Iris pigment epithelial cell (primary cell): ENCODE results near the gene OR10A3.
"Not testable (repeated sequence)": the region's sequence is repeated elsewhere in the genome, so short reads cannot be mapped to it uniquely, and the experiment has no call there.

Source experiments
- DNase-seq: peaks from one replicate; pipeline ENCODE4 v3.0.0-alpha.2; 2011; ENCODE audit warnings: low read depth

Gene OR10A3

GRCh38 chr11:7941608-7942007, at the start of gene OR10A3:
Gene OR10A3 (minus strand): TSS chr11:7941708. CDS start chr11:7939520, 2,188 bp downstream.
- no peak for DNase-seq

- not testable (repeated sequence) for DNase-seq
These were observed 46.0 kb upstream of the OR10A3 start for GRCh38 chr11:7987560-7987883.

- DNase-seq, result peak; percentile 100
These were observed 45.5 kb upstream of the OR10A3 start, which contains the start of gene EIF3F for GRCh38 chr11:7986768-7987559. Gene EIF3F (plus strand): TSS chr11:7987337. CDS start chr11:7987353, 16 bp downstream.

- DNase-seq, result no peak
These were observed 42.5 kb upstream of the OR10A3 start for GRCh38 chr11:7983832-7984590.

- no peak for DNase-seq
These were observed 41.1 kb upstream of the OR10A3 start for GRCh38 chr11:7982582-7983119.

GRCh38 chr11:7981619-7982157, 40.2 kb upstream of the OR10A3 start:
- no peak for DNase-seq

- DNase-seq, result peak; percentile 94
These were observed 35.9 kb upstream of the OR10A3 start for GRCh38 chr11:7977232-7977917.

GRCh38 chr11:7974668-7975067, 33.2 kb upstream of the OR10A3 start:
- DNase-seq, result no peak

GRCh38 chr11:7973011-7973410, 31.5 kb upstream of the OR10A3 start:
- peak; percentile 14 for DNase-seq

GRCh38 chr11:7971846-7972245, 30.3 kb upstream of the OR10A3 start:
- no peak for DNase-seq

GRCh38 chr11:7969756-7970646, 28.5 kb upstream of the OR10A3 start:
- DNase-seq, result no peak

- DNase-seq, result no peak
These were observed 27.2 kb upstream of the OR10A3 start for GRCh38 chr11:7968686-7969085.

- peak; percentile 14 for DNase-seq
These were observed 26.3 kb upstream of the OR10A3 start for GRCh38 chr11:7967826-7968225.

GRCh38 chr11:7967097-7967496, 25.6 kb upstream of the OR10A3 start:
- peak; percentile 6 for DNase-seq

- DNase-seq, result peak; percentile 55
These were observed 23.9 kb upstream of the OR10A3 start, which contains the start of gene NLRP10 for GRCh38 chr11:7965386-7965785. Gene NLRP10 (minus strand): TSS chr11:7965447. CDS start chr11:7963495, 1,952 bp downstream.

GRCh38 chr11:7964873-7965272, 23.4 kb upstream of the OR10A3 start:
- DNase-seq, result peak; percentile 34

- no peak for DNase-seq
These were observed 22.8 kb upstream of the OR10A3 start for GRCh38 chr11:7964261-7964660.

GRCh38 chr11:7955191-7955590, 13.7 kb upstream of the OR10A3 start:
- DNase-seq, result no peak

- no peak for DNase-seq
These were observed 8.4 kb upstream of the OR10A3 start for GRCh38 chr11:7949934-7950333.

- no peak for DNase-seq
These were observed 2.6 kb upstream of the OR10A3 start for GRCh38 chr11:7944123-7944522.

- DNase-seq, result no peak
These were observed 362 bp downstream of the OR10A3 start for GRCh38 chr11:7941146-7941545.
